GM18909 (cell line): ENCODE results near the gene SHISA5.
A peak's percentile ranks its signal among the peaks of the same experiment; 100 is the strongest.

Source experiments
- ATAC-seq: cut with Tn5 transposase; IDR thresholded peaks from one replicate; pipeline ENCODE4 v1.9.1; 2021; ENCODE audit warnings: mild to moderate bottlenecking; ENCODE audit not compliant: unreplicated experiment, poor library complexity

The SHISA5 gene

DNA sequence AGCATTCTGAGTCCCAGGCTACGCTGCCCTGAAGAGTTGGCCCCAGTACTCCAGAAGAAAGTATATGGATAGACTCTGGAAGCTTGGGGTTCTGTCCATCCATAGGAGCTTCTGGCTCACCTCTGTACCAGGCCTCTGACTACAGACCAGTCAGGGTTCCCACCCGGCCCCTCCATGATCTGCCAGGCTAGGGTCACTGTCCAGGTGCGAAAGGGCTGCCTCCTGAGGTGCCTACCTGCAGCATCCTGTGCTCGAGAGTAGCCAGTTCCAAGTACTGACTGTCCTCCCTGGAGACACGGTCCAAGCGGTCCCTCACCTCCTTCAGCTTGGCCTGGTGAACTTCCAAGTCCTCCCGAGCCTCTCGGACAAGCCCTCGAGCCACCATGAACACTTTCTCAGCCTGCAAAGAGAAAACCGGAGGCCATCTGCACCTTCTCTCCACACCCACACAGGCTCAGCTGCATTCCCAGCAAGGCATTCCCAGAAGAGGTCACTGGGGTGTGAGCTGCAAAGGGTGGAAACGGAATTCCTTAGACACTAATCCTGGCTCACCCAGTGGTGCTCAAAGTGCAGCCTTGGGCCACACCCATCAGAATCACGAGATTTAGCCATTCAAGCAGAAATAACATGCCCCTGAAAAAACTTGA lies 70.4 kb downstream of the SHISA5 start:
- no peak for ATAC-seq

DNA sequence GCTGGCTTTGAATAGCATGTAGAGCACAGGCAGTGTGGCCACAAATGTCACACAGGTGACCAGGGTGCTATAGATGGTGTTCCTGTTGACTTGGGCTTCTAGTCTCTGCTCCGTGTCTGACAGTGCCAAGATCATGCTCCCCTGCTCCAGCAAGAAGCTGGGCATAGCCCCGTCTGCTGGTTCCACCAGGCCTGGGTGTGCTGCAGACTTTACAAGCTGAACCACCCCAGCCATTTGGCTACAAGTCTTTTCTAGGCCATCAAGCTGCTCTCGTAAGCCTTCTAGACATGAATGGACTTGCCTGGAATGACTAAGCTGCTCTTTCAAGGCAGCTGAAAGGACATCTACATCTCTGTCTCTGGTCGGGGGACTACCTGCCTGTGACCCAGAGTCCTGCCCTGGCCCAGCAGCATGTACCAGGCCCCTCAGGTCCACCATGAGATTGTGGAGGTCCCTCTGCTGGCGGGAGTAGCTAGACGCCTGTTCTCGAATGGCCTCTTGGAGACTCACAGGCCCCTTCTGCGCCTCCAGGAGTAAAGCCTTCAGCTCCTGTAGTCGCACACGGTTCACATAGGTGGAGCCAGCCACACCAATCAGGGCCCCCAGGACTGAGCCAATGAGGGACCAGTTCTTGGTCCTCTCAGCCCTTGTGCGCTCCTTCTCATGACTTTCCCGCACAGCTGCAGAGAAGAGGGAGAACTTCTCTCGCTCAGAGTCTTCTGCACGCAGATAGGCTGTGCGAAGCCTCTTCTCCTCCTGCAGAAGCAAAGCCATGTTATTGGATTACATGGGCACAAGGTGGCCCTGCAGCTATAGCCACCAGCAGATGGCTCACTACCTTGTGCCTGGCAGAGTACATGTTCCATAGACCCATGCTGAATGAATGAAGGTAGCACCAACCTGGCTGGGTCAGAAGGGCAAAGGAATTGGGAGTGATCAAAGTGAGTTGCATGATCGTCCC lies 71.3 kb downstream of the SHISA5 start:
- ATAC-seq = no peak

DNA sequence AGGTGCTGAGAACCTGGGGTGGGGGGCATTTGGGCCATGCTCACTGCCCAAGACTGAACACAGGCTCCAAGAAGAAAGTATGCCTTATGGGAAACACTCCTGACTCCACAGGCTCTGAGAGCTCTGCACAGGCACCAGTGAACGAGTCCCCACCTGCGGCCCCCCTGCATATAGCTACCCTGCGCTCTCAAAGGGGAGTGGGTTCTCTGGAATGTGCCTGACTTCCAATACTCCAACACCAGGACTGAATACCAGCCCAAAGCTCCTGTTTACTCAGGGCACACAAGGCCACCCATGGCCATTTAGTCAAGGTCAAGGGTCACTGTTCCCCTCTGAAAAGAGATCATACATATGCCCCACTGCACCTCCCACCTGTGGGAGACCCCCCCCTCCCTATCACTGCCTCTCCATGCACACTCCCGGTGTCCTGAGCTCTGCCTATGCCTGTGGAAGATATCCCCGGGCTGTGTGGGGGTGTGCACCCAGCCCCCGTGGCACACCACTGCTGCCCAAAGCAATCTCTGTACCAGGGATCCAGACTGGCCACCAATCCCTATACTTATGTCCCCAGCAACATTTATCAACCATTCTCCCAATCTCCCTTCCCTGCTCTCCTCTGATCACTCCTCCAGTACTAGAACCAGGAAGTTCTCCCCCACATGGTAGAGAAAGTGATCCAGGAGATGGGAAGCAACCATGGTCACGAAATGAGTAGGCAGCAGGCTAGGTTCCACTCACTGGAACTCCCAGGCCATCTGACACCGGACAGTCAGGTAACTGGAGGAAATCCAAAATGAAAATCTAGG lies 72.5 kb downstream of the SHISA5 start:
- no peak for ATAC-seq

DNA sequence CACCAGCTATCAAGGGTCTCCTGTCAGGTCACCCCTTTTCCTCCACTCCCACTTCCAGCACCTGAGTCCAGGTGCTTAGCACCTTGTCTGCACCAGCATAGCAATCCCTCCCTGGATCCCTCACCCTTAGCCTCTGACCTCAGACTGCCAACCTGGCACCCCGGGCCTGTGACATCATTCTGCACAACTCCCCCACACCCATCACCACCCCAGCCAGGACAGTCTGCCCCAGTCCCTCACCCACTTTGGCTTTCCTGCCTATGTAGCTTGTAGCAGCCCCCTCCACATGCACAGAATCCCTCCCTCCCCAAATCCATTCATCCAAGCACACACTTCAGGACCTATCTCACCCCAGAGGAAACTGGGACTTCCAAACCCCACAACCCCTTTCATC lies 73.3 kb downstream of the SHISA5 start:
- no peak for ATAC-seq

DNA sequence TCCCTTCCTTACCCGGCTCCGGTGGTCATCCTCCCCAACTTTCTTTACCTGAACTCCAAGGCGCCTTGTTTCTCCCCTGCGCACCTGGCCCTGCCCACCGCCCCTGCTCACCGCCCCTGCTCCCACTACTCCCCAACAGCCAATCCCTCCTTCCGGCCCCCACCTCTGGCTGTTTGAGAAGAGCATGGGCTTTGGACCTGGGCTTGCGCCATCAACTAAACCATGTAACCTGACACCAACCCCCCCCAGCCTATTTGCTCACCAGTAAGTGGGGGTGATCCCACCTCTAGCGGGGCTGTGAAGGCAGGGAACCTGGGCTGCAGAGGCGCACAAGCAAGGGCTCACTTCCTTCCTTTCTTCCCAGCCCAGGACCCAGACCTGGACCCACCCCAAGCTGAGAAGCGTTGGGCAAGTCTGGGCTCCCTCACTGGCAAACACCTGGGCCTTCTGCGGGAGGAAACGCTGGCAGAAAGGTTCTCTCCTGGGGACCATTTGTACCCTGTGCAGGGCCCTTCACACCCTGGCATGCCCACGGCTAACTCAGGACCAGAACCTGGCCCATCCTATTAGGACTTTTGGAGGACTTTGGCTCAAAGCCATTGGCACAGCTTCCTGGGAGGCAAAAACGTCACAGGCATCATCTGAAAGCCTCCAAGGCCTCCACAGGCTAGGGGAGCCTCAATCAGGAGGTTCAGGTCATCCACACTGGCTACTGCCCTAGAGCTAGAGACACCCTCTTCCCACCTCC lies 73.8 kb downstream of the SHISA5 start, which contains the start of gene PLXNB1:
TSS of gene PLXNB1 (minus strand) at position 127 of the 748 bp plus-strand sequence. CDS start 5,475 bp downstream, outside the sequence.
- ATAC-seq = peak; percentile 6

DNA sequence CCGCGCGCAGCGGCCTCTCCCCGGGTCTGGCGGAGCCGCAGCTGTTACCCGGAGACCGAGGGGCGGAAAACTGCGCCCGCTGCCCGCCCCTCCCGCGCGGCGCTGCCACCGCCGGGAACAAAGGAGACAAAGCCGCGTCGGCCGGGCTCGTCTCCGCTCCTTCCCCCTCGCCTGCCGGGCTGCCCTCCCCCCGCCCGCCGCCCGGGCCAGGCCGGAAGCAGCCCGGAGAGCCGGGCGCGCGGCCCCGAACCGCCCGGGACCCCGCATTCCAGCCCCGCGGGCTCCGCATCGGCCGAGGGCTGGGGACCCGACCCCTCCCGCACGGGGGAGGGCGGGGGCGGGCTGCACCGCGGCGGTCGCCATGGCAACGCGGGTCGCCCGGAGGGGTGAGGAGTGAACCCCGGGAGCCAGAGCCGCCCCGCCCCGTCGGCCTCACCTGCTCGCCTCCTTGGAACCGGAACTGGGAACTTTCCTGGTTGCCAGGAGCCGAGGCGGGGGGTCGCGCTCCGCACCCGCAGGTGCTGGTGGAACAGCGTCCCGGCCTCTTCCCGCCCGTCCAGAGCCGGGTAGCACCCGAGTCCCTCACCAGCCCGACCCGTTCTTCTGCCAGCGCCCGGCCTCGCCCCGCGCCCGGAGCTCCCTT lies 74.5 kb downstream of the SHISA5 start:
- ATAC-seq = peak; percentile 40

DNA sequence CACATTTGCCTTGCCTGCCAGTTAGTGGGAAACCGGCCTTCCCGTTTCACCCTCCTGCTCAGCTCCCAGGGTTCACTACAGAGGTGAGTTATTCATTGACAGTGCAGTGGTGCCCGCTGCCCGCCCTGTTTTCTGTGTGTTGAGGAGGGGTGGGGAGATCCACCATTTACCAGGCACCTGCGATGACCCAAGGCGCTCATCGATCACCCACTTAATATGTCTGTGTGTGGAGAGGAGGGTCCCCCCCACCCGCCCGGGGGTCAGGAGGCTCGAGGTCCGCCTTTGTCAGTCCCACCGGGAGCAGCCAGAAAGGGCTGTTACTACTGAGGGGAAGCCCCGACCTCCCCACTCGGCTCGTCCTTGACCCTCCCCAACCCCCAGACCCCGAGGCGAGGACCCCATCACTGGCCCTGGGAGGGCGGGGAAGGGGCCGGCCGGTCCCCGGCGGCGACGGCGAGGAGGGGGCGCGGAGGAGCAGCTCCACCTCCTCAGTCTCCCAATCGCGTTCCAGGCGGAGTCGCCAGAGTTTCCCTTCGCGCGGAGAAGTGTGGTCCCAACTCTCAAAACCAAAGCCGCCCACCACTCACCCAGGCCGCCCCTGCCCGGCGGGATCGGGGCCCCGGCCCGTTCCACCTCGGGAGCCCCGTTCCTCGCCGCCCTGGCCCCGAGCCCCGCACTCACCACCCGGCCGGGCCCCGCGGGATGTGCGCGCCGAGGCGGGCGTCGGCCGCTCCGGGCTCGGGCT lies 75.2 kb downstream of the SHISA5 start:
- peak; percentile 35 for ATAC-seq

DNA sequence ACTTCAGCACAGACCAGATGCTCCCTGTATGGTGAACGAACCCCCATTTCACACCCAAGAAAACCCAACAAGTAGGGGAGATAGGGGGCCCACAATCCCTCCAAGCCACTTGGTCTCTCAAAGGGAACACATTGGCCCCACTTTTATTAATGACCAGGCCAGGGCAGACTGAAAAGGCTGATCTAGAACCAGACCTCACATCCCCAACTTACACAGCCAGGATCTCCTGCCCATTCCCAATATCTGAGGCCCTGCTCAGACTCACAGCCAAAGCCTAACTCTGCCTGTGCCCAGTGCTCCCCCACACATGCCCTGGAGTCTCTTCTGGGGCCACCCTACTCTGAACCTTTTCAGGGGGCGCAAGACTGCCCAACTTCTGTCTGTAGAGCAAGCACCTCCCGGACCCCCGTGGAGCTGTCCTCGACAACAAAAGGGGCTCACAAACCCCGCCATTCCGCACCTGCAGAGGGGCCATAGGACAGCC lies 75.8 kb downstream of the SHISA5 start:
- no peak for ATAC-seq

DNA sequence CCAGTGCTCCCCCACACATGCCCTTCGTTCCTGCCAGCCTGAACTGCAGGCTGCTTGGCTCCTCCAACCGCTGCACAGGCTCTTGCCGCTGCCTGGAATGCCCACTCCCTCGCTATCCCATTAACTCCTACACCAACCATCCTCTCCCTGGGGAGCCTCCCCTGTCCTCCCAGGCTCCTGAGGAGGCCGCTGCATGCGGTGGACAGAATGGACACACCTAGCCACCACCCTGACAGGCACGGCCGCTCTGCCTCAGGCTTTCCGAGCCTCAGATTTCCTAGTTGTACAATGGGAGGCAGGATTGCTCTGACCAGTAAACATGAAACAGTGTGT lies 76.4 kb downstream of the SHISA5 start:
- ATAC-seq = no peak

DNA sequence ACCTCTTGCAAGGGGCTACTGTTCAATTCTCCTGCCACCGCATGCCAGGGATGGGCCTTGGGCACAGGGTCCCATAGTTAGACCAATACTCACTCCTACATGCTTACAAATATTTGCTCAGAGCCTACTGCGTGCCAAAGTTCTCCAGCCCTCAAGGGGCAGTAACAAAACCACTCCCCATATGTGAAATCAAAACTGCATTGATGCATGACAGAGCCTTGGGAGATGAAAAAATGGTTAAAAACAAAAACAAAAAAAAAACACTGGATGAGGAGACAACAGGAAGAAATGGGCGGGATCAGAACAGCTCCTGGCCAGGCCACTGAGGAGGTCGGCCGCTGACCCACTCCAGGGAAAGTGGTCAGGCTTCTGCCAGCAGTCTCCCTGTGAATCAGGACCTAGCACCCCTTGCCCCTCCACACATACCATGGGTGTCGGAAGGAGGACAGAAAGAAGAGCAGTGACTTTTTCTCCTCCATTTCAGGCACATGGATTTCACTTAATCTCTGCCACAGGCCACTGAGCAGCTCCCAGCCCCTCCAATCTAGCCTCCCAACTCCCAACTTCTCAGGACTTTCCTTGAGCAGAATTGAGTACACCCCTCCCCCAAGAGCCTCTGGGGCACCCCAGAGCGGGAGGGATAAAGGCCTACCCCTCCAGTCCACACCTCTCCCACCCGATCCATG lies 76.9 kb downstream of the SHISA5 start:
- no peak for ATAC-seq

DNA sequence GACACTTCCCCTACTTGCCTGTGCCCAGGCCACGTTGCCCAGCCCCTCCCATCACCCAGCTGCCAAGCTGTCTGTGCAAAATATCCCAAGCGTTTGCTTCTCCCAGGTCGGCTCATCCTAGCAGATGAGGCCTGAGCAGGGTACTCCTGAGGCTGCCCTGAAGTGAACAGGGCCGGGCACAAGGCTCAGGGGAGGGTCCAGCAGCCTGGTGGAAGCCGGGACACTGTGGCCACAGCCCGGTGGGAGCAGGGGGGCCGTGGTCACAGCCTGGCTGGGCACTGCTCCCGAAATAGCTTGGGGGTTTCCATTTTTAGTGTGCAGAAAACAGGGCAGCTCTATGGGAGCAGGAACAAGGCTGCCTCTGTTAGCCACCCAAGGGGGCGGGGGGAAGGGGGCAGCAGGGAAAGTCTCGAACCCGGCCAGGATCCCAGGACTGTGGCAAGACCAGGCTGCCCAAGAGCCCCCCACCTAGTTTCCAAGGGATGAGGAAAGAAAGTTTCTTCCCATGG lies 77.5 kb downstream of the SHISA5 start:
- no peak for ATAC-seq

DNA sequence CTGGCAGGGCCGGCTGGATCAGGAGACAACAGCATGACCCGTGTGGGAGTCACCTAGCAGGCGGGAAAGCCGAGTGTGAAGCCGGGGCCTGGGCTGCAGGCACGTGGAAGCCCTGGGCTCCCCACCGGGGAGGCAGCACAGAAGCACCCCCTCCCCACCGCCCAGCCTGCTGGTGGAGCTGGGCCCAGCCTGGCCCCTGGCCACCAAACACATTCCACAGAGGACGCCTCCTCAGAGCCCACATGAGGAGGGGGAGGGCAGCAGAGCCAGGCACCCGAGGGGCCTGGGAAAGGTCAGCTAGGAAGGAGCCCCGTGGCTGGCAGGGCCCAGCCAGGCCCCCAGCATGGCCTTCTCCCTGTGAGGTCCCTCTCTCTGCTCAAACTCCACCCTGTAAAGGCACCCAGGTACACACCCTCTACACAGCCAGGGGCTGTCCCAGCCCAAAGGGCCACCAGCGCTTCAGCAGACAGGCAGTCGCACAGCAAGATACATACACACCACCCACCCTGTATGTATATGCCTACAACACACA lies 78.6 kb downstream of the SHISA5 start:
- ATAC-seq = no peak

DNA sequence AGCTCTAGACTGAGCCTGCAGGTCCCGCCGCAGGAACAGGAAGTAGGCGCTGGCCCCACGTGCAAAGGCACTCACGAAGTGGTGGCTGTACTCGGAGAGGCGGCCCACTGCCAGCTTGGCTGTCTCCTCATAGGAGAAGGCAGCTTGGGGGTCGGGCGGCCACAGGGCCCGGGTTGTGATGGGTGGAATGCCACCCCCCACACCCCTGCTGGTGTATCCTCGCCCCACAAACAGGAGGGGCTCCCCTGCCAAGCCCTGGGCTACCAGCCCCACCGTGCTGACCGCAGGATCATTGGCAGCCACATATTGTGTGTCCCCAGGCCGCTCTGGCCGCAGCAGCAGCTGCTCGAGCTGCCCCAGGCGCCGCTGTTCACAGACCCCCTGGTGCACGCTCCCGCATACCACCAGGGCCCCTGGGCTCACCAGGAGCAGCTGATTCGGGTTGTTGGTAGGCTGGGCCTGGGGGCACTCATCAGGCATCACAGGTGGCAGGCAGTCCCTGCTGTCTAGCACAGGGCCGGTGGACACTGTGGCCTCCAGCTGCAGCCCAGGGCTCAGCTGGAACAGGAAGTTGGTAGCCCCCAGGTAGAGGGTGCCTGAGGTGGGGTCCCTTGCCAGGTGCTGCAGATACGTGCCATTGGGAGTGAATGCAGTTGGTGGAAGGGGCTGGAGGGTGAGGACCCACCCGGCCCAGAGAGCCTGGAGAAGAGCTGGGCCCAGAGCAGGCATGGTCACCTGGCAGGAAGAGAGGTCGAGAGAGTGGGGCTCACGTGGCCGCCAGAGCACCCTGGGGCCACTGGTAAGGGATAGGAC lies 79.9 kb downstream of the SHISA5 start:
- no peak for ATAC-seq

DNA sequence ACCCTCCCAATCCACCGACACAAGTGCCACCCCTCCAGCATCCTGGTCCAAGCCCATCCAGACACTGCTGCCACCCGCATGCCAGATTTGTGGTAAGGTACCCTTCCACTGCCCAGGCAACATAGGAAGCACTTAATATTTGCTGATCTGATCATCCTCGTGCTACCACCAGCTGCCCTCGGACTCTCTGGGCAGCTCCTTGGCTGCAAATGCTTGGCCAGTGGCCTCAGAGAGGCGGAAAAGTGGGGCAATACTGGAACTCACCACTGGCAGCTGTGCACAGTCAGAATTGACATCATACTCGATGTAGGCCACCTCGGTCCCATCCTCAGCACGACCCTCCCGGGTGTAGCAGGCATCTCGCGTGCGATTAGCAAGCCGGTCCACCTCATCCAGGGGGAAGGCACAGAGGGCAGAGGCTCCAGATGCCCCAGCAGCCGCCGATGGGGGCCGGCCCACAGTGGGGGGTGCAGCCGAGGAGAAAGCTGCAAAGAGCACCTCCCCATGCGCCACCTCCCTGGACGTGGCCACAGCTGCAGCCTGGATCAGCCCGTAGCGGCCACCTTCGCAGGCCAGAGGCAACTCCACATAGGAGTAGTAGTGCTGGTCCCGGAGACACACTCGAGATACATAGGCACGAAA lies 80.6 kb downstream of the SHISA5 start:
- no peak for ATAC-seq

DNA sequence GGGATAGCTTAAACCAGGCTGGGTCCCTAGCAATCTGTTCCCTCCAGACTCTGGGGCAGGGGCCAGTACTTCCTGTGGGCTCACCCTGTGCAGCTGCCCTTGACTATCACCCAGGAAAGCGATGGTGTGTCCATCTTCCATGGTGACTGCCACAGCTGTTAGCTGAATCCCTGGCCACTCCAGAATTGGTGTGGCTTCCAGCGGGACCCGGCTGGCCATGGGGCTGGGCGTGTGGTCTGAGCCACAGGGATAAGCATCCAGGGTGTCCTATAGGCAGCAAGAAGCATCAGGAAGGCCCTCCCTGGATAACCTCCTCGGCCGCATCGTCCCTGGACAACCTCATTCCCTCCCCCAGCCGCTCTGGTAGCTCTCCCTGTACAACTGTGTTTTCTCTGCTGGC lies 81.3 kb downstream of the SHISA5 start:
- no peak for ATAC-seq

DNA sequence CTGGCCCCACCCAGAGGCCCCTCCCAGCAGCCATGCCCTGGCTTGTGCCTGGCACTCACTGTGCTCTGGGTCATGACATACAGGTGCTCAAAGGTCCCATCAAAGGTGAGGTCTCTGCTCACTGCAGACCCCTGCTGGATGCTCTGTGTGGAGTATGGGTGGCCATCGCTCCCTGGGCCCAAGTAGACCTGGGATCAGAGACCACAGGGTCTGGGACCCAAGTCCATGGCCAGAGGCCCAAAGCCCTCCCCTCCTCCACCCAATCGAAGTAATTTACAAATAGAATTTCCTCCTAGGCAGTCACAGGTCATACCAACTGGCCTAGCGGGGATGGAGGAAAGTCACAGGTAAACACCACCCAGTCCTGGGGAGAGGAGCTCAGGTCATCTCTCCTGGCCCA lies 81.7 kb downstream of the SHISA5 start:
- ATAC-seq = no peak

DNA sequence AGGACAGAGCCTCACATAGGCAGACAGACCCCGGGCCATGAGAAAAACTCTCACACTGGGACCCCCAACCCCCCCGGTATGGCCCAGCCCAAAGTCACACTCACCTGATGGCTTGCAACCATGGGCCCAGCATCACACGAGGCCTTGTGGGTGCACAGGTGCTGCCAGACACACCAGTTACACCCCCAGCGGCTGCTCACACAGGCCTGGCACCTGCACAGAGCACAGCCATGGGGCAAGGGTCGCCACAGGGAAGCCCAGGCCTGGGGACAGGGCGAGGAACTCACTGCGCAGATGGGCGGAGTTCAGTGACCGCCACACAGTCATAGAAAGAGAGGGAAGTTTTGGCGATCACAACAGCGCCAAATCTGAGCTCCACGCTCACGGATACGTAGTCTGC lies 83.4 kb downstream of the SHISA5 start:
- no peak for ATAC-seq
